Measurements from ENCODE around the gene DCDC1. TPM values are rescaled to one million over a fixed set of nuclear protein-coding genes. Genes with fewer than 3 reads are reported as not detected.

Gene DCDC1
- total RNA-seq, 6 donors from 2014 or later: 0.11 to 25.2 (median 3.3) TPM

DNA sequence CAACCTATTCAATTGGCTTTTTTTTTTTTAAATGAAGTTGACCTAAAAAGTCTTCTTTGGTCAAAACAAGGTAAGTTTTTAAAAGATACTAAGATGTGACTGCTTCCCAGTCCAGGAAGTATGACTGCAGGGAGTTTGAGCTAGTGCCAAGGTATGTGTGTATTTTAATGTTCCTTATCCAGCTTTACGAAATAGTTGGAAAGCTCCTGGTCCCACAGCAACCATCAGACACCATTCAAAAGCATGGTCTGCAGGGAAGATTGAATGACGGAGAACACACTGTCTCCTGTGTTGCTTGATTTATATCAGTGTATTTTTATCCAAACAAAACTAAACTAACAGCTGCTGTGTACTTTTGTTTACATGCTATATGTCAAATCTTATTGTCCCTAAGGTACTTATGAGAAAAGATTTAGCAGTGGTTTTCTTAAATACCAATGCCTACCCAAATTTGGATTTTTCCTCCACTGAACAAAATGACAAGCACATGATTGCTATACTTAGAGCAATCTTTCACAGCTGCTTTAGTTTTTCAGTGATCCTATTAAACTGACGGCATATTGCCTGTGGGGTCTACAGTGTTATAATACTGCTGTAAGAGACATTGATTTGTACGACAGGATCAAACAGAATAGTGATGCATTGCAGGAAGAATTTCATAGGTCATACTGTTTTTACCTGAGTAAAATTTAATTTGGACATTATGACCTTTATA, 122.9 kb downstream of the DCDC1 start:
- Histone ChIP-seq H3K9me3 (no peaks in the 10 kb centered on the region), H3K36me3 (no peaks in the 10 kb centered on the region), H3K27me3 (no peaks in the 10 kb centered on the region), H3K27ac (no peak overlapping the region), H3K4me3 (no peak overlapping the region), H3K4me1 (no peaks in the 10 kb centered on the region)
- 51 to 70% methylated on average over 4 of the region's 4 CpGs for WGBS, 2 donors
- DNase-seq (no peak), ATAC-seq (ENCODE audit: low FRiP score in 2 of 2) (peak in 1 of 2 donors; percentile 68)
- TF ChIP-seq, protein P1, sequence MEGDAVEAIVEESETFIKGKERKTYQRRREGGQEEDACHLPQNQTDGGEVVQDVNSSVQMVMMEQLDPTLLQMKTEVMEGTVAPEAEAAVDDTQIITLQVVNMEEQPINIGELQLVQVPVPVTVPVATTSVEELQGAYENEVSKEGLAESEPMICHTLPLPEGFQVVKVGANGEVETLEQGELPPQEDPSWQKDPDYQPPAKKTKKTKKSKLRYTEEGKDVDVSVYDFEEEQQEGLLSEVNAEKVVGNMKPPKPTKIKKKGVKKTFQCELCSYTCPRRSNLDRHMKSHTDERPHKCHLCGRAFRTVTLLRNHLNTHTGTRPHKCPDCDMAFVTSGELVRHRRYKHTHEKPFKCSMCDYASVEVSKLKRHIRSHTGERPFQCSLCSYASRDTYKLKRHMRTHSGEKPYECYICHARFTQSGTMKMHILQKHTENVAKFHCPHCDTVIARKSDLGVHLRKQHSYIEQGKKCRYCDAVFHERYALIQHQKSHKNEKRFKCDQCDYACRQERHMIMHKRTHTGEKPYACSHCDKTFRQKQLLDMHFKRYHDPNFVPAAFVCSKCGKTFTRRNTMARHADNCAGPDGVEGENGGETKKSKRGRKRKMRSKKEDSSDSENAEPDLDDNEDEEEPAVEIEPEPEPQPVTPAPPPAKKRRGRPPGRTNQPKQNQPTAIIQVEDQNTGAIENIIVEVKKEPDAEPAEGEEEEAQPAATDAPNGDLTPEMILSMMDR (IDR thresholded peaks at IDR 0.05): no peak
- no peak for TF ChIP-seq POLR2AphosphoS5 (IDR thresholded peaks at IDR 0.05)
- TF ChIP-seq EP300 (IDR thresholded peaks at IDR 0.05): no peak
- TF ChIP-seq POLR2A (IDR thresholded peaks at IDR 0.05): no peak

DNA sequence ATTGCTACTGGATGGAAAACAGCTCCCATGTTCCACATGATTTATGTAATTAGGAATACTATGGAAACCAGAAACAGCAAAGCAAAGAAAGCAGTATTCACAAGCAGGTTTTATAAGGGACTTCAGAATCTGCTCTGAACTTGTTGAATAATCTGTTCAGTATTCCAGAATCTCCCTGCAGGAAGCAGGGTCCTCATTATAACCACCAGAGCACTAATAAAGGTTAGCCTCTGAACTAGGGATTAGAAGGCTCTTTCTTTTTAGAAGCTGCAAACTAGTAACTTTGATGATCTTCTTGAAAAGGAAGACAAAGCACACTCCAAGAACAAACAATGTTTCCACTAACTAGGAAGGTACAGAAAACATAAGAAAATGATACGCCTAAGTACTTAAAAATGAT, 125.8 kb downstream of the DCDC1 start:
- no peak overlapping the region for H3K27ac ChIP-seq
- ATAC-seq (ENCODE audit: low FRiP score in 2 of 2) (no peak), DNase-seq (no peak)
- no peaks in the 10 kb centered on the region for H3K4me1 ChIP-seq
- H3K9me3 ChIP-seq: no peaks in the 10 kb centered on the region
- H3K27me3 ChIP-seq: no peaks in the 10 kb centered on the region
- no peak overlapping the region for H3K4me3 ChIP-seq
- H3K36me3 ChIP-seq: no peaks in the 10 kb centered on the region
- 92 to 96% methylated on average over 1 of the region's 1 CpG for WGBS, 2 donors
- TF ChIP-seq, protein P1 (IDR thresholded peaks at IDR 0.05): no peak
- no peak for TF ChIP-seq EP300 (IDR thresholded peaks at IDR 0.05)
- TF ChIP-seq POLR2AphosphoS5 (IDR thresholded peaks at IDR 0.05): no peak
- no peak for TF ChIP-seq POLR2A (IDR thresholded peaks at IDR 0.05)

DNA sequence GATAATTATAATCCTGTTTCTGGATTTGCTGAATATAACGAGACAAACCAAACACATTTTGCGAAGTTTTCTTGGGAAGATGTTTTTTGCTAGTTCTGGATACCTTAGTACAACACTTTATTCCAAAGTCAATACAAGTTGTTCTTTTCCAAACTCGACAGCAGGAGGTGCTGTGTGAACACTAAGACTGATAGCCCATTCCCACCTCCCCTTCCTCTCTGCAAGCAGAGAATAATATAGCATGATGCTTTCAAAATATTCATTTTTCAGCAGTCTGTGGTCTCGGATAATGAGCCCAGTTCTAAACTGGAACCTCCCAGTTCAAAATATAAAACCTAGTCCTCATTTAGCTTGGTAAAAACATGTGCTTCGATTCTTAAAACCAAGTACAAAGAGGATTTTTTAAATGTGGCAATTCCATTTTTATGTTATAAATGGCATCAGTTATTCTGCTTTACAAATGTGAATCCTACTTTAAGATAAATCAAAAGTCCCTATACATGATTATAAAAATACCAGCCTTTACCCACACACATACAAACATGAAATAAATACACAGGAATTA, 129.1 kb downstream of the DCDC1 start:
- no peak for DNase-seq
- ATAC-seq (ENCODE audit: low FRiP score in 2 of 2): no peak
- Histone ChIP-seq H3K4me3 (no peak overlapping the region), H3K36me3 (no peaks in the 10 kb centered on the region), H3K27ac (no peak overlapping the region), H3K27me3 (no peaks in the 10 kb centered on the region), H3K9me3 (no peaks in the 10 kb centered on the region), H3K4me1 (no peaks in the 10 kb centered on the region)
- no peak for TF ChIP-seq EP300 (IDR thresholded peaks at IDR 0.05)
- TF ChIP-seq, protein P1 (IDR thresholded peaks at IDR 0.05): peak in 2 of 6 experiments; percentile 29 to 39
- no peak for TF ChIP-seq POLR2AphosphoS5 (IDR thresholded peaks at IDR 0.05)
- 22 to 28% methylated on average over 5 of the region's 5 CpGs for WGBS, 2 donors

DNA sequence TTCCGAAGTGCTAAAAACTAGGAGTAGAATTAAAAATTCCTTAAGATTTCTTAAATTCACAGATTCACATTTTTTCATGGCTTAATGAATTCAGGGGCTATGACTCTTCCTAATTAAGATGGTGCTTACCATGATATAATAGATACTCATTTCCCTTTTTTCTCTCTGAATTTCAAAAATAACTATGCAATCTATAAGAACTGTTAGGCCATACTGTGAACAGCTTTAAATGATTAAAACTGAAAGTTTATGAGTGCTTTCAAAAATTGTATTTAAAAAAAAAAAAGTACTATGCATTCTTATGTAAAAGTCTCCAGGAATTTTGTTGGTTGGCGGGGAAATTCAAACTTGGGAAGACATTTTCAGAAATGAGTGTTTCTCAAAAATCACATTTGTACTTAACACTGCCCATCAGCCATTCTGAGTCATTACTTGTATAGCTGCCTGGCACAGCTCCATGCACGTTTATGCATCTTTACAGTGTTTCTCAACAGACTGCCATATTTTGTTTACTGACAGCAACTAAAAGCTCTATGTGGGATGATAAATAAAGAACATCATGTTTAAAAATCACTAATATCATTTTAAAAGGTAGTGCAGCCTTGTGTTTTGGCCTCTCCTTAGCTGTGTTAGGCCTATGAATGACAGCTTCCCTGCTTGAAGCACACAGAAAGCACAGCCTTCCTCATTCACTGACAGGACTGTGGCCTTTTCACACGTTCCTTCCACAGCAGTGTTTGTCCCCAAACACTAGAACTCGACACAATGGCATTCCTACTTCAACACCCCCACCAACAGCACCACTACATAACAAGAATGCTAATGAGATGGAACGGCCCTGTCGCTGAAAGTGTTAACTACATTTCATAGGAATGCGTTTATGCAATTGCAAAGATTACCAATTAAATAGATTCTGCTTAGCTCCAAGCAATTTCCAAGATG, 131.4 kb downstream of the DCDC1 start:
- H3K4me1 ChIP-seq: no peaks in the 10 kb centered on the region
- H3K9me3 ChIP-seq: no peaks in the 10 kb centered on the region
- ATAC-seq (ENCODE audit: low FRiP score in 2 of 2): no peak
- no peak for DNase-seq
- no peak overlapping the region for H3K4me3 ChIP-seq
- TF ChIP-seq, protein P1 (IDR thresholded peaks at IDR 0.05): no peak
- TF ChIP-seq POLR2A (IDR thresholded peaks at IDR 0.05): no peak
- no peak for TF ChIP-seq EP300 (IDR thresholded peaks at IDR 0.05)
- no peak for TF ChIP-seq POLR2AphosphoS5 (IDR thresholded peaks at IDR 0.05)
- whole genome bisulfite sequencing, 2 donors: 59 to 70% methylated on average over 8 of the region's 8 CpGs
- H3K36me3 ChIP-seq: no peaks in the 10 kb centered on the region
- no peak overlapping the region for H3K27ac ChIP-seq
- no peaks in the 10 kb centered on the region for H3K27me3 ChIP-seq
